HCT116 (cell line): Measurements from ENCODE around the gene ICA1. TPM values are rescaled to one million over a fixed set of nuclear protein-coding genes. Genes with fewer than 3 reads are reported as not detected.

Source experiments
- ATAC-seq: fragments of 200-7000 bp; cut with Tn5 transposase; 2 replicates; pipeline ENCODE4 v1.9.1; 2020; ENCODE audit warnings: mild to moderate bottlenecking, moderate library complexity
- BruUV-seq: library from RNA; stranded (reverse); fragments of 400-500 nt; replicated peaks from 2 replicates; lab custom pipeline; 2021; lab: Mats Ljungman, UMichigan
- CTCF ChIA-PET: fragments of 300-600 bp; sonication (Branson Sonifier 250); formaldehyde crosslinking; loops from one replicate; lab custom pipeline; 2021; ENCODE audit warnings: antibody characterized with exemption; lab: Charles Lee
- POLR2A ChIA-PET: fragments of 300-600, 350-600 bp; sonication (Branson Sonifier 250); formaldehyde crosslinking; loops from one replicate; lab custom pipeline; 2021; ENCODE audit warnings: antibody characterized with exemption; lab: Charles Lee
- RAD21 ChIA-PET, 2 experiments: fragments of 300-600 bp; sonication (Branson Sonifier 250); formaldehyde crosslinking; loops; one replicate each; lab custom pipeline; 2023; ENCODE audit warnings: low total read pairs in 2 of 2; ENCODE audit not compliant: uncharacterized antibody in 2 of 2, unreplicated experiment in 2 of 2, low non-redundant PET in 1 of 2; lab: Charles Lee
- DNase-seq: peaks from one replicate; pipeline ENCODE4 v3.0.0-alpha.2; 2010; ENCODE audit warnings: low read depth, low spot score
- H2AFZ ChIP-seq: fragments of 200-600 bp; shearing (Covaris generic), sonication (generic); 2 replicates; pipeline ENCODE4 v1.6.1; 2017; ENCODE audit warnings: low read depth, mixed run types, mixed read lengths, antibody characterized with exemption, low read length; ENCODE audit not compliant: poor library complexity, severe bottlenecking
- H3K27ac ChIP-seq: 2 replicates; pipeline ENCODE4 v1.5.1; 2012; ENCODE audit warnings: low read depth, low read length
- H3K27me3 ChIP-seq: fragments of 200-600 bp; sonication (generic); 2 replicates; pipeline ENCODE4 v1.6.1; 2016; ENCODE audit warnings: mixed run types, low read length, mixed read lengths; ENCODE audit not compliant: insufficient read depth
- H3K36me3 ChIP-seq, 2 experiments: fragments of 200-500 bp in 1 of 2; fragments of 200-600 bp in 1 of 2; sonication (Bioruptor generic) in 1 of 2; sonication (generic) in 1 of 2; 2 replicates each; pipeline versions ENCODE4 v1.5.1 to v1.6.1; 2014 to 2016; ENCODE audit warnings: low read length in 2 of 2, inconsistent platforms in 1 of 2, mixed read lengths in 1 of 2, mixed run types in 1 of 2; ENCODE audit not compliant: insufficient read depth in 2 of 2, control insufficient read depth in 1 of 2
- H3K4me1 ChIP-seq, 2 experiments: fragments of 200-600 bp in 1 of 2; sonication (generic) in 1 of 2; 2 replicates each; pipeline versions ENCODE4 v1.5.1 to v1.6.1; 2012 to 2017; ENCODE audit warnings: low read length in 2 of 2, inconsistent platforms in 1 of 2, mild to moderate bottlenecking in 1 of 2, mixed read lengths in 1 of 2, mixed run types in 1 of 2, moderate library complexity in 1 of 2; ENCODE audit not compliant: insufficient read depth in 2 of 2, control insufficient read depth in 1 of 2
- H3K4me2 ChIP-seq: fragments of 200-600 bp; sonication (generic); 2 replicates; pipeline ENCODE4 v1.6.1; 2017; ENCODE audit warnings: mixed run types, low read length, mixed read lengths
- H3K4me3 ChIP-seq, 2 experiments: fragments of 200-600 bp in 1 of 2; sonication (generic) in 1 of 2; replicated peaks in 1 of 2; 2 replicates each; pipeline ENCODE4 v1.5.1; 2011 to 2016; ENCODE audit warnings: low read length in 2 of 2, control low read depth in 1 of 2, low read depth in 1 of 2, mild to moderate bottlenecking in 1 of 2, mixed read lengths in 1 of 2, mixed run types in 1 of 2
- H3K79me2 ChIP-seq: fragments of 200-600 bp; sonication (generic); 2 replicates; pipeline ENCODE4 v1.6.1; 2017; ENCODE audit warnings: mild to moderate bottlenecking, mixed run types, low read length, moderate library complexity, mixed read lengths; ENCODE audit not compliant: insufficient read depth
- H3K9ac ChIP-seq: fragments of 200-600 bp; sonication (generic); 2 replicates; pipeline ENCODE4 v1.6.1; 2016; ENCODE audit warnings: low read length, mixed read lengths
- H3K9me2 ChIP-seq: fragments of 200-600 bp; sonication (generic), shearing (Covaris generic); 2 replicates; pipeline ENCODE4 v1.6.1; 2017; ENCODE audit warnings: mixed run types, mild to moderate bottlenecking, moderate library complexity; ENCODE audit not compliant: insufficient read depth
- H3K9me3 ChIP-seq, 2 experiments: fragments of 200-500 bp in 1 of 2; fragments of 200-600 bp in 1 of 2; sonication (Bioruptor generic) in 1 of 2; sonication (generic) in 1 of 2; 2 replicates each; pipeline ENCODE4 v1.6.1; 2014 to 2017; ENCODE audit warnings: low read length in 2 of 2, mixed read lengths in 2 of 2, inconsistent platforms in 1 of 2, low read depth in 1 of 2, mild to moderate bottlenecking in 1 of 2, mixed run types in 1 of 2, moderate library complexity in 1 of 2; ENCODE audit not compliant: control insufficient read depth in 1 of 2, insufficient read depth in 1 of 2
- H4K20me1 ChIP-seq: fragments of 200-600 bp; sonication (generic), shearing (Covaris generic); 2 replicates; pipeline ENCODE4 v1.6.1; 2017; ENCODE audit warnings: mixed run types, mild to moderate bottlenecking, moderate library complexity; ENCODE audit not compliant: insufficient read depth
- EZH2phosphoT487 ChIP-seq: fragments of 200-600 bp; IDR thresholded peaks from 2 replicates; pipeline ENCODE4 v1.6.1; 2018; ENCODE audit warnings: antibody characterized with exemption, borderline replicate concordance
- POLR2A ChIP-seq: IDR thresholded peaks from 2 replicates; pipeline ENCODE4 v1.7.0; 2011; ENCODE audit warnings: borderline replicate concordance; ENCODE audit not compliant: insufficient read depth, insufficient read length; ENCODE audit errors: extremely low read depth
- POLR2AphosphoS5 ChIP-seq: IDR thresholded peaks from 2 replicates; pipeline ENCODE4 v1.6.1; 2011; ENCODE audit warnings: mild to moderate bottlenecking, low read depth, low read length, moderate library complexity
- REST ChIP-seq: IDR thresholded peaks from 2 replicates; pipeline ENCODE4 v1.6.1; 2012; ENCODE audit warnings: low read depth
- SIN3A ChIP-seq: IDR thresholded peaks from 2 replicates; pipeline ENCODE4 v1.6.1; 2012; ENCODE audit warnings: low read depth
- SP1 ChIP-seq: IDR thresholded peaks from 2 replicates; pipeline ENCODE4 v1.6.1; 2012; ENCODE audit warnings: low read depth
- YY1 ChIP-seq: IDR thresholded peaks from 2 replicates; pipeline ENCODE4 v1.6.1; 2011; ENCODE audit warnings: low read length, low read depth, moderate library complexity, mild to moderate bottlenecking; ENCODE audit not compliant: insufficient replicate concordance; ENCODE audit errors: extremely low read depth
- intact Hi-C: fragments of 100-400 bp; cut with micrococcal nuclease; formaldehyde crosslinking; loops from 2 replicates; pipeline ENCODE4 v1.10.0; 2022
- total RNA-seq: library from RNA; stranded (reverse); gene quantifications from one replicate; pipeline ENCODE4 v1.2.1, GENCODE V29; 2021; ENCODE audit not compliant: unreplicated experiment

Gene ICA1
- total RNA-seq, 1 experiment from 2014 or later = 16.4 TPM

GRCh38 chr7:8172372-8173354 lies 89.3 kb downstream of the ICA1 start:
- Histone ChIP-seq H3K4me2 (no peak overlapping the region), H3K79me2 (no peaks in the 10 kb centered on the region), H2AFZ (no peak overlapping the region), H3K27me3 (no peaks in the 10 kb centered on the region), H4K20me1 (no peaks in the 10 kb centered on the region), H3K4me3 (no peak overlapping the region), H3K4me1 (no peaks in the 10 kb centered on the region), H3K27ac (no peak overlapping the region), H3K9me3 (no peaks in the 10 kb centered on the region), H3K9ac (no peak overlapping the region), H3K9me2 (no peaks in the 10 kb centered on the region), H3K36me3 (no peaks in the 10 kb centered on the region)
- DNase-seq (no peak), ATAC-seq (no peak)
- RAD21 ChIA-PET = no interaction called here
- POLR2A ChIA-PET = no interaction called here
- intact Hi-C loops = no loop called here
- TF ChIP-seq SIN3A (no peak), POLR2AphosphoS5 (no peak), POLR2A (no peak), YY1 (no peak), EZH2phosphoT487 (no peak), SP1 (no peak), REST (no peak)
- BruUV-seq = no TSS peak
- CTCF ChIA-PET = interaction anchor here (1.0 kb wide), 1 partner anchor 17 kb away, joined by 4 read pairs; no protein-coding TSS in a partner anchor
